Naive thymus-derived CD4-positive, alpha-beta T cell (primary cell): ENCODE results near the gene SLC25A15. TPM values are rescaled to one million over a fixed set of nuclear protein-coding genes. Genes with fewer than 3 reads are reported as not detected.

Experiments used
- ATAC-seq: fragments of 150-1000 bp; cut with Tn5 transposase; 2 replicates; pipeline ENCODE4 v1.10.0; 2021; ENCODE audit warnings: mild to moderate bottlenecking, moderate library complexity
- CTCF ChIA-PET: fragments of 350-600 bp; sonication (Branson Sonifier 250); formaldehyde crosslinking; loops from one replicate; lab custom pipeline; 2021; ENCODE audit warnings: antibody characterized with exemption; lab: Charles Lee
- POLR2A ChIA-PET: fragments of 350-600 bp; sonication (Branson Sonifier 250); formaldehyde crosslinking; loops from one replicate; lab custom pipeline; 2021; ENCODE audit warnings: antibody characterized with exemption, inconsistent platforms; lab: Charles Lee
- DNase-seq, 9 donors: peaks; one replicate each; pipeline versions ENCODE4 v3.0.0 to v3.0.0-alpha.2; 2020 to 2022; ENCODE audit warnings: mixed read lengths in 1 of 9
- H3K27ac ChIP-seq: one replicate; pipeline ENCODE4 v1.7.0; 2013; ENCODE audit warnings: mild to moderate bottlenecking, low read depth, low read length, moderate library complexity
- H3K27me3 ChIP-seq, 2 donors: one replicate each; pipeline ENCODE4 v1.7.0; 2013; ENCODE audit warnings: low read length in 2 of 2, mild to moderate bottlenecking in 2 of 2, moderate library complexity in 2 of 2; ENCODE audit not compliant: control insufficient read depth in 2 of 2, insufficient read depth in 2 of 2
- H3K36me3 ChIP-seq, 3 experiments: 1 replicate in 2 of 3; 2 replicates in 1 of 3; pipeline ENCODE4 v1.7.0; 2013; ENCODE audit warnings: low read length in 3 of 3, mild to moderate bottlenecking in 3 of 3, moderate library complexity in 1 of 3; ENCODE audit not compliant: insufficient read depth in 3 of 3, control insufficient read depth in 2 of 3
- H3K4me1 ChIP-seq, 2 donors: one replicate each; pipeline ENCODE4 v1.7.0; 2013; ENCODE audit warnings: low read length in 2 of 2, mild to moderate bottlenecking in 2 of 2, moderate library complexity in 1 of 2; ENCODE audit not compliant: control insufficient read depth in 2 of 2, insufficient read depth in 2 of 2
- H3K4me3 ChIP-seq: 2 replicates; pipeline ENCODE4 v1.7.0; 2013; ENCODE audit warnings: mild to moderate bottlenecking, low read length
- H3K9me3 ChIP-seq, 3 experiments: 1 replicate in 2 of 3; 2 replicates in 1 of 3; pipeline ENCODE4 v1.7.0; 2013; ENCODE audit warnings: low read length in 3 of 3; ENCODE audit not compliant: control insufficient read depth in 2 of 3
- H3K27ac Mint-ChIP-seq, 9 donors: one replicate each; pipeline ENCODE4 v1.8.0; 2020 to 2022; ENCODE audit warnings: mixed read lengths in 9 of 9, mild to moderate bottlenecking in 8 of 9, moderate library complexity in 5 of 9, inconsistent platforms in 2 of 9
- H3K27me3 Mint-ChIP-seq, 5 donors: one replicate each; pipeline ENCODE4 v1.8.0; 2021 to 2022; ENCODE audit warnings: mixed read lengths in 5 of 5, mild to moderate bottlenecking in 1 of 5
- H3K36me3 Mint-ChIP-seq, 5 donors: one replicate each; pipeline ENCODE4 v1.8.0; 2020 to 2022; ENCODE audit warnings: mixed read lengths in 5 of 5, mild to moderate bottlenecking in 3 of 5, inconsistent platforms in 1 of 5
- H3K4me1 Mint-ChIP-seq, 7 donors: one replicate each; pipeline ENCODE4 v1.8.0; 2020 to 2022; ENCODE audit warnings: mixed read lengths in 7 of 7, mild to moderate bottlenecking in 3 of 7, inconsistent platforms in 1 of 7
- H3K4me3 Mint-ChIP-seq, 10 donors: one replicate each; pipeline ENCODE4 v1.8.0; 2020 to 2022; ENCODE audit warnings: mild to moderate bottlenecking in 10 of 10, mixed read lengths in 10 of 10, moderate library complexity in 6 of 10, inconsistent platforms in 2 of 10
- H3K9me3 Mint-ChIP-seq, 11 donors: one replicate each; pipeline ENCODE4 v1.8.0; 2020 to 2022; ENCODE audit warnings: mixed read lengths in 11 of 11, mild to moderate bottlenecking in 4 of 11, inconsistent platforms in 1 of 11, moderate library complexity in 1 of 11
- intact Hi-C, 2 donors: fragments of 100-400 bp; cut with micrococcal nuclease; formaldehyde crosslinking; loops; one replicate each; pipeline ENCODE4 v1.15.1; 2023
- polyA plus RNA-seq, 2 donors: library from polyadenylated mRNA; unstranded; fragments of 300-500 nt; fragmentation: Illumina TruSeq; gene quantifications; one replicate each; pipeline ENCODE4 v1.2.3, GENCODE V29; 2021
- total RNA-seq, 6 experiments: library from RNA in 5 of 6; stranded (reverse) in 5 of 6; gene quantifications; 1 replicate in 5 of 6; 2 replicates in 1 of 6; pipeline ENCODE4 v1.2.3 and lab custom pipeline; 2021 to 2026

SLC25A15 gene
- total and polyA plus RNA-seq, 7 experiments from 2014 or later, result 4.3 to 11.8 (median 9.4) TPM

- Histone ChIP-seq H3K9me3 (no peaks in the 10 kb centered on the region), H3K27ac (no peak overlapping the region), H3K4me1 (peaks cover 0 to 5% of the 10 kb centered on the region in 2 donors), H3K36me3 (peaks cover 0 to 60% (median 0%) of the 10 kb centered on the region in 3 experiments), H3K27me3 (no peaks in the 10 kb centered on the region), H3K4me3 (no peak overlapping the region)
- intact Hi-C loops, result no loop called here
- DNase-seq, result no peak
- Mint-ChIP-seq H3K27me3 (no peaks in the 10 kb centered on the region), H3K36me3 (peaks cover 6 to 50% (median 24%) of the 10 kb centered on the region in 5 donors), H3K4me1 (peaks cover 7 to 24% (median 10%) of the 10 kb centered on the region in 7 donors), H3K9me3 (no peaks in the 10 kb centered on the region), H3K27ac (peak overlapping the region in 3 of 9 donors; percentile 31 to 62 (median 59)), H3K4me3 (no peak overlapping the region)
- CTCF ChIA-PET, result interaction anchor here (0.6 kb wide), 1 partner anchor 211 kb away, joined by 5 read pairs; no protein-coding TSS in a partner anchor
- POLR2A ChIA-PET, result no interaction called here
- ATAC-seq, result no peak
Measured at GRCh38 chr13:40801255-40802217, 12.1 kb downstream of the SLC25A15 start.

- intact Hi-C loops, result no loop called here
- Mint-ChIP-seq H3K4me3 (no peak overlapping the region), H3K9me3 (no peaks in the 10 kb centered on the region), H3K36me3 (peaks cover 11 to 62% (median 30%) of the 10 kb centered on the region in 5 donors), H3K4me1 (peaks cover 6 to 18% (median 9%) of the 10 kb centered on the region in 7 donors), H3K27ac (peak overlapping the region in 1 of 9 donors; percentile 8), H3K27me3 (no peaks in the 10 kb centered on the region)
- Histone ChIP-seq H3K4me3 (no peak overlapping the region), H3K27me3 (no peaks in the 10 kb centered on the region), H3K4me1 (peaks cover 0 to 5% of the 10 kb centered on the region in 2 donors), H3K36me3 (peaks cover 0 to 69% (median 0%) of the 10 kb centered on the region in 3 experiments), H3K9me3 (no peaks in the 10 kb centered on the region), H3K27ac (no peak overlapping the region)
- no peak for DNase-seq
- POLR2A ChIA-PET, result no interaction called here
- no peak for ATAC-seq
- CTCF ChIA-PET, result no interaction called here
Measured at GRCh38 chr13:40803316-40803715, 13.9 kb downstream of the SLC25A15 start.

- H3K4me1 ChIP-seq, result no peaks in the 10 kb centered on the region
- H3K27me3 ChIP-seq, result no peaks in the 10 kb centered on the region
- H3K4me3 ChIP-seq, result no peak overlapping the region
- ChIA-PET POLR2A (no interaction called here), CTCF (interaction anchor here (0.5 kb wide), 1 partner anchor 358 kb away, joined by 3 read pairs; no protein-coding TSS in a partner anchor)
- Mint-ChIP-seq H3K4me1 (peaks cover 0 to 1% (median 0%) of the 10 kb centered on the region in 7 donors), H3K27ac (peak overlapping the region in 2 of 9 donors; percentile 23 to 30), H3K4me3 (no peak overlapping the region), H3K36me3 (peaks cover 10 to 64% (median 40%) of the 10 kb centered on the region in 5 donors), H3K27me3 (no peaks in the 10 kb centered on the region), H3K9me3 (no peaks in the 10 kb centered on the region)
- no peaks in the 10 kb centered on the region for H3K9me3 ChIP-seq
- H3K36me3 ChIP-seq, result peaks cover 0 to 66% (median 0%) of the 10 kb centered on the region in 3 experiments
- no peak for DNase-seq
- no peak overlapping the region for H3K27ac ChIP-seq
- intact Hi-C loops, result no loop called here
- no peak for ATAC-seq
Measured at GRCh38 chr13:40806241-40806640, 16.8 kb downstream of the SLC25A15 start.

- Histone ChIP-seq H3K27me3 (no peaks in the 10 kb centered on the region), H3K4me1 (no peaks in the 10 kb centered on the region), H3K27ac (no peak overlapping the region), H3K4me3 (no peak overlapping the region), H3K9me3 (no peaks in the 10 kb centered on the region), H3K36me3 (peaks cover 0 to 75% (median 0%) of the 10 kb centered on the region in 3 experiments)
- ATAC-seq (no peak), DNase-seq (no peak)
- intact Hi-C loops, result no loop called here
- Mint-ChIP-seq H3K9me3 (peaks cover 0 to 6% (median 0%) of the 10 kb centered on the region in 11 donors), H3K4me1 (peaks cover 0 to 3% (median 0%) of the 10 kb centered on the region in 7 donors), H3K27me3 (no peaks in the 10 kb centered on the region), H3K4me3 (no peak overlapping the region), H3K36me3 (peaks cover 8 to 63% (median 40%) of the 10 kb centered on the region in 5 donors), H3K27ac (no peak overlapping the region)
- ChIA-PET CTCF (no interaction called here), POLR2A (no interaction called here)
Measured at GRCh38 chr13:40809471-40809870, 20.1 kb downstream of the SLC25A15 start.

DNA sequence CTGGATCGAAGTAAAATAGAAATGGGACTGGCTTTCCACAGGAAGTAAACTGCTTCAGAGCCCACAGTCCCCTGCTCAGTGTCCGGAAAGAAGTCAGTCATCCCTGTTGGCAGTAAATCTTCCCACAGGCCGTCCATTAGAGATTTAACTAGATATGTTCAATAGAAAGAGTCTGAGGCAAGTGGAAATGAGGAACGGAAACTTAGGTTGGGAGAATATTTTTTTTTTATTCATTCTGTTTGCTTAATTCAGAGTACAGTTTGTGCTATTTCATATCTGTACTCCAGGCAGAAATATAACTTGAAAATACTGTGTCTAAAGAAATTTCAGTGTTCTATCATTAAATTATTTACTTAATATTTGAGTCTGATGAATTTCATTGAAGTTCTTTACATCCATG, 22.7 kb downstream of the SLC25A15 start:
- H3K36me3 Mint-ChIP-seq, result peaks cover 19 to 60% (median 52%) of the 10 kb centered on the region in 5 donors
- ATAC-seq (no peak), DNase-seq (no peak)
- peak overlapping the region in 4 of 9 donors; percentile 41 to 57 (median 50) for H3K27ac Mint-ChIP-seq
- intact Hi-C loops, result no loop called here
- Histone ChIP-seq H3K27me3 (no peaks in the 10 kb centered on the region), H3K27ac (no peak overlapping the region), H3K9me3 (peaks cover 0 to 9% (median 7%) of the 10 kb centered on the region in 3 experiments), H3K4me3 (no peak overlapping the region), H3K36me3 (peaks cover 0 to 50% (median 0%) of the 10 kb centered on the region in 3 experiments), H3K4me1 (no peaks in the 10 kb centered on the region)
- H3K4me1 Mint-ChIP-seq, result peaks cover 0 to 3% (median 0%) of the 10 kb centered on the region in 7 donors
- ChIA-PET CTCF (no interaction called here), POLR2A (interaction anchor here (0.5 to 0.6 kb wide), 3 partner anchors 9 to 1157 kb away, joined by 3 read pairs; partner anchors contain the start of gene COG6)
- H3K9me3 Mint-ChIP-seq, result peaks cover 0 to 27% (median 13%) of the 10 kb centered on the region in 11 donors
- H3K27me3 Mint-ChIP-seq, result no peaks in the 10 kb centered on the region
- H3K4me3 Mint-ChIP-seq, result no peak overlapping the region

DNA sequence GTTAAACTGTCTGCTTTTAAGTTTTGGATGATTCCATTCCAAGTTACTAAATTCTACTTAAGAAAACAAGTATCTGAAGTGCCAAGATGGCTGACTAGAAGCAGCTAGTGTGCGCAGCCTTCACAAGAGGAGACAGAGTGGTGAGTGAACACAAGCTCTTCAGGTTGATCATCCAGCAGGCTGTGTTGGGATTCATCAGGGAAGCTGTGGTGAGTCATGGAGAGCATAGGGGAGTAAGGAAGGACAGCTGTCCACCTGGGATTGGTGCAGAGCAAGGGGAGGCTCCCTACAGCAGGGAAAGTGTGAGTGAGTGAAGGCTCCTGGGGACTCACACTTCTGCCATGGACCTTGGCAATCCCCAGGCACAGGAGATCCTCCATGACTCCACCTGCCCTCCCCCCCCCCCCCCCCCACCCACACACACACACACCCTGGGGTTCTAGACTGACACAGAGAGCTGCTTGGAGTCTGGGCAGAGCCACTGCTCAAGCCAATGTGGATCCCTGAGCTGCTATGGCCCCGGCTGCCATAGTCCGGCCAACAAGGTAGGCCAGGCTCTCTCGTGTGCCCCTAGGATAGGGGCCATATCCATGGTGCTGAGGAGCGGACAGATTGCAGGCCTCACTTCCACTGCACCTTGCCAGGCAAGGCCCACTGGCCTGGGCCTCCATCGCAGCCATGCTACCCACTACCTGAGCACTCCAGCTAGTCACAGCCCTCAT, 23.5 kb downstream of the SLC25A15 start:
- peaks cover 0 to 9% (median 7%) of the 10 kb centered on the region in 3 experiments for H3K9me3 ChIP-seq
- H3K27me3 ChIP-seq, result no peaks in the 10 kb centered on the region
- Mint-ChIP-seq H3K4me3 (no peak overlapping the region), H3K27me3 (no peaks in the 10 kb centered on the region), H3K36me3 (peaks cover 15 to 61% (median 52%) of the 10 kb centered on the region in 5 donors), H3K4me1 (peaks cover 0 to 3% (median 0%) of the 10 kb centered on the region in 7 donors), H3K9me3 (peaks cover 0 to 33% (median 15%) of the 10 kb centered on the region in 11 donors), H3K27ac (no peak overlapping the region)
- no peak overlapping the region for H3K4me3 ChIP-seq
- no peak overlapping the region for H3K27ac ChIP-seq
- peaks cover 0 to 43% (median 0%) of the 10 kb centered on the region in 3 experiments for H3K36me3 ChIP-seq
- no peaks in the 10 kb centered on the region for H3K4me1 ChIP-seq
- DNase-seq (no peak), ATAC-seq (no peak)
- POLR2A ChIA-PET, result no interaction called here
- CTCF ChIA-PET, result interaction anchor here (0.6 to 1.7 kb wide), 3 partner anchors 35 to 109 kb away, joined by 3 to 5 read pairs (median 4); no protein-coding TSS in a partner anchor
- intact Hi-C loops, result no loop called here
